Dendritic cell treated with granulocyte-macrophage colony-stimulating factor and Interleukin-4, amounts not matched to agents 40 ng/mL and 50 ng/mL, for 4 days (primary cell): ENCODE measurements around the gene CNOT4.

Experiments used
- H3K27ac Mint-ChIP-seq: one replicate; pipeline ENCODE4 v1.8.0; 2022; ENCODE audit warnings: mild to moderate bottlenecking, mixed read lengths
- H3K27me3 Mint-ChIP-seq: one replicate; pipeline ENCODE4 v1.8.0; 2022; ENCODE audit warnings: mild to moderate bottlenecking, mixed read lengths
- H3K36me3 Mint-ChIP-seq: one replicate; pipeline ENCODE4 v1.8.0; 2022; ENCODE audit warnings: low read depth, mixed read lengths
- H3K4me1 Mint-ChIP-seq: one replicate; pipeline ENCODE4 v1.8.0; 2022; ENCODE audit warnings: low read depth, mixed read lengths
- H3K4me3 Mint-ChIP-seq: one replicate; pipeline ENCODE4 v1.8.0; 2022; ENCODE audit warnings: mild to moderate bottlenecking, moderate library complexity, mixed read lengths
- H3K9me3 Mint-ChIP-seq: one replicate; pipeline ENCODE4 v1.8.0; 2022; ENCODE audit warnings: mixed read lengths
- intact Hi-C: fragments of 100-400 bp; cut with micrococcal nuclease; formaldehyde crosslinking; loops from one replicate; pipeline ENCODE4 v1.15.0; 2022

Gene CNOT4

DNA sequence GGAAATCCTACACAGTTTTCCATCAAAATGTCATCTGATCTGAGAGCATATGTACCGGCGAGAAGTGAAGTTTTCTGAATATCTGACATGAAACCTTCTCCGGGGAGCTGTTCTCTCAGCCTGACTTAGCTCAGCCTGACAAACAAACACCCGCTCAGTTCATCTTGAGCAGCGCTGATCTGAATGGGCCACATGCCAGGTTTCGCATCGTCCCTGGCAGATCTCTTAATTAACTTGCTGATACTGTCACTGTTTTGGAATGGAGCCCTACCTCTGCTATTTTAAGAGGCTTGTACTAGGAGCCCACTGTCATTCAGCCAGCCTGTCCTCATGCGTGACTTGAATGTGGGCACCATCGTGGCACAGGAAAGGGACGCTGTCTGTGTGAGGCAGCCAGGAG lies 167.0 kb downstream of the CNOT4 start:
- no peaks in the 10 kb centered on the region for H3K36me3 Mint-ChIP-seq
- no peak overlapping the region for H3K4me3 Mint-ChIP-seq
- no peak overlapping the region for H3K27ac Mint-ChIP-seq
- no peaks in the 10 kb centered on the region for H3K27me3 Mint-ChIP-seq
- H3K4me1 Mint-ChIP-seq: no peaks in the 10 kb centered on the region
- intact Hi-C loops: no loop called here
- no peaks in the 10 kb centered on the region for H3K9me3 Mint-ChIP-seq

DNA sequence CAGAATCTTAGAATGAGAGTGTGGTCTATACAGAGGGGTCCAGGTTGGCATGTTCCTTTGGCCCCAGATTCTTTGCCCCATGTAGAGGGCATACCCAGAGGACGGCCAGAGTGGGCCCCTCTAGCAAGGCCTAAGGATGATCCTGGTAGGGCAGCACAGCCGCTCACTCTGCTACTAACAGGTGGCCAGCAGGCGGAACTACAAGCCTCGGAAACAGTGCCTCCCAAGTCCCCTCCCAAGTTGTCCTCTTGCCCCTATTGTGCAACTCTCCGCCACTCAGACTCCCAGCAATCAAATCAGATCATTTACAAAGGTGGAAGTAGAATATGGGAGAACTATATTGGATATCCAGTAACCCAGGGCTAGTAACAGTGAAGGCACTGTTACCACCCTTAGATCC lies 168.9 kb downstream of the CNOT4 start:
- Mint-ChIP-seq H3K27ac (no peak overlapping the region), H3K9me3 (no peaks in the 10 kb centered on the region), H3K36me3 (no peaks in the 10 kb centered on the region), H3K4me1 (no peaks in the 10 kb centered on the region), H3K4me3 (no peak overlapping the region), H3K27me3 (no peaks in the 10 kb centered on the region)
- intact Hi-C loops: no loop called here

- Mint-ChIP-seq H3K4me3 (no peak overlapping the region), H3K27ac (no peak overlapping the region), H3K36me3 (no peaks in the 10 kb centered on the region), H3K4me1 (no peaks in the 10 kb centered on the region), H3K9me3 (no peaks in the 10 kb centered on the region), H3K27me3 (no peaks in the 10 kb centered on the region)
- intact Hi-C loops: no loop called here
Measured at GRCh38 chr7:135337977-135338550, 171.8 kb downstream of the CNOT4 start.

DNA sequence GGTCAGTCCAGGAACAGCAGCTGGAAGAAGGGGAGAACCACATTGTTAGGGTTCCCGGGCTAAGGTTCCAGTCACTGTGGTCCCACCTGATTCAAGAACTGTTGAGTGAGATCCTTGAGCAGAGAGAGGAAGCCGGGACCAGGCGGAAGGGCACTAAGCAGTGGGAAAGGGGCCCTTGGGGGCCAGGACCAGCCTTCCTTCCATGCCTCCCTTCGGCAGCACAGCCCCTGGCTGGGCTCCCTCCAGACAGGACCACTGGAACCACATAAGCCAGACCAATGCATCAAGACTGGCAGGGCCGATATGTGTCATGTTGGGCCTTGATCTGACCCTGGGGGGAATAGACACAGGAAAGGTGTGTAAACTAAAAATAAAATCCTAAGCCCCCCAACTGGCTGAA lies 172.4 kb downstream of the CNOT4 start:
- Mint-ChIP-seq H3K36me3 (no peaks in the 10 kb centered on the region), H3K9me3 (no peaks in the 10 kb centered on the region), H3K4me3 (no peak overlapping the region), H3K27me3 (no peaks in the 10 kb centered on the region), H3K27ac (no peak overlapping the region), H3K4me1 (no peaks in the 10 kb centered on the region)
- intact Hi-C loops: no loop called here

GRCh38 chr7:135335628-135336139 lies 174.2 kb downstream of the CNOT4 start:
- intact Hi-C loops: no loop called here
- Mint-ChIP-seq H3K36me3 (no peaks in the 10 kb centered on the region), H3K9me3 (no peaks in the 10 kb centered on the region), H3K27ac (no peak overlapping the region), H3K27me3 (no peaks in the 10 kb centered on the region), H3K4me1 (no peaks in the 10 kb centered on the region), H3K4me3 (no peak overlapping the region)

DNA sequence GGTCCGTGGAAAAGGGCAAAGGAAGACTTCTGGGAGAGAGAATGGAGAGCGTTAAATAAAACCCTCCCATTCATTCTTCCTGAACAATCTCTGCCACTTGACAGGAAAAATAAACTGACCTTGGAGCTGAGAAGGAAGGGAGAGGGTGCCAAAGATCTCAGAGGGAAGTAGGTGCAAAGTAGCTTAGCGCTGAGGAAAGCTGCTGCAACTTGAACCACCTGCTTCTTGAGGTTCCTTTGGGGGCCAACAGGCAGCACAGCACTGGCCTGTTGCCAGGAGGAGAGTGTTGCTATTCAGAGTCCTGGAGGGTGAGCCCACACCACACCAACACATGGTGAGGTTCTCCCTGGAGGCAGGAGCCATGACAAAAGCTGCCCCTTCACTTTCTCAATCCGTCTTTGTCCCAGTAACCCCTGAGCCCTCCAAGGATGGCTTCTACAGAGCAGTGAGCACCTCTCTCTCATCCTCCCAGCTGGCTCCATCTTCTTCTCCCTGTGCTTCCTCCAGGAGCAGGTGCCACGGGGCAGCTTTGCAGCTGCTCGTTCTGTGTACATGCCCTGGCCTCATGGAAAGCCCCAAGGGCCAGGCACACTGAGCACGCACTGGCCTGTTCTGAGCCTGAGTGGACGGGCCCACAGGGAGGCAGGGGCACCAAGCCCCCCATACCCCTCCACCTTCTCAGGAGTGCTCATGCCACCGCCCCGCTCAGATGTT lies 174.9 kb downstream of the CNOT4 start:
- H3K9me3 Mint-ChIP-seq: no peaks in the 10 kb centered on the region
- H3K27me3 Mint-ChIP-seq: no peaks in the 10 kb centered on the region
- no peaks in the 10 kb centered on the region for H3K36me3 Mint-ChIP-seq
- H3K4me3 Mint-ChIP-seq: no peak overlapping the region
- intact Hi-C loops: no loop called here
- H3K4me1 Mint-ChIP-seq: no peaks in the 10 kb centered on the region
- no peak overlapping the region for H3K27ac Mint-ChIP-seq

- H3K9me3 Mint-ChIP-seq: no peaks in the 10 kb centered on the region
- no peaks in the 10 kb centered on the region for H3K36me3 Mint-ChIP-seq
- no peaks in the 10 kb centered on the region for H3K27me3 Mint-ChIP-seq
- no peak overlapping the region for H3K4me3 Mint-ChIP-seq
- H3K4me1 Mint-ChIP-seq: no peaks in the 10 kb centered on the region
- intact Hi-C loops: no loop called here
- no peak overlapping the region for H3K27ac Mint-ChIP-seq
Measured at GRCh38 chr7:135333946-135334345, 176.0 kb downstream of the CNOT4 start.

- no peaks in the 10 kb centered on the region for H3K36me3 Mint-ChIP-seq
- no peaks in the 10 kb centered on the region for H3K9me3 Mint-ChIP-seq
- H3K4me1 Mint-ChIP-seq: no peaks in the 10 kb centered on the region
Measured at GRCh38 chr7:135333200-135333599, 176.7 kb downstream of the CNOT4 start.

DNA sequence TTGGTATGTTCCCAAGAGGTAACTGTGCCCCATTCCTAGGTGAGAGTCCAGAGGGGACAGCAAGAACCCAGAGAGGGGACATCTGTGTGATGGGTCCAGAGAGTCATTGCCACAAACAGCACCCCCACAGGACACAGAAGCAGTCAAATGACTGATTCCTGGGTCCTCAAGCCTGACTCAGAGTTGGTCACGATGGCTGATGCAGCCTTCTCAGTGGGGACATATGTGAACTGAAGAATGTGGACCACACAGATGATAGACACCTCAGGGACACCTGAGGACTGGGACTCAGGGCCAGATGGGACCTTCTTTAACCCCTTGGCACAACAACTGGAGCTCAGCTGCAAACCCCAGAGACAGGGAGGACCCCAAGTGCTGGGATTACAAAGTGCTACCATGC lies 179.8 kb downstream of the CNOT4 start:
- H3K36me3 Mint-ChIP-seq: no peaks in the 10 kb centered on the region
- H3K4me1 Mint-ChIP-seq: no peaks in the 10 kb centered on the region
- H3K27me3 Mint-ChIP-seq: peaks cover 1% of the 10 kb centered on the region
- intact Hi-C loops: no loop called here
- no peak overlapping the region for H3K4me3 Mint-ChIP-seq
- H3K9me3 Mint-ChIP-seq: no peaks in the 10 kb centered on the region
- H3K27ac Mint-ChIP-seq: no peak overlapping the region

More at GRCh38 chr7:135333200-135333599, 176.7 kb downstream of the CNOT4 start:
- intact Hi-C loops: no loop called here
- H3K4me3 Mint-ChIP-seq: no peak overlapping the region
- H3K27ac Mint-ChIP-seq: no peak overlapping the region
- no peaks in the 10 kb centered on the region for H3K27me3 Mint-ChIP-seq

GRCh38 chr7:135328526-135328925 lies 181.4 kb downstream of the CNOT4 start:
- intact Hi-C loops: no loop called here
- H3K36me3 Mint-ChIP-seq: no peaks in the 10 kb centered on the region
- H3K9me3 Mint-ChIP-seq: no peaks in the 10 kb centered on the region
- no peak overlapping the region for H3K27ac Mint-ChIP-seq
- no peaks in the 10 kb centered on the region for H3K4me1 Mint-ChIP-seq
- peaks cover 1% of the 10 kb centered on the region for H3K27me3 Mint-ChIP-seq
- H3K4me3 Mint-ChIP-seq: no peak overlapping the region

GRCh38 chr7:135328053-135328452 lies 181.8 kb downstream of the CNOT4 start:
- Mint-ChIP-seq H3K27me3 (peaks cover 1% of the 10 kb centered on the region), H3K4me1 (no peaks in the 10 kb centered on the region), H3K4me3 (no peak overlapping the region), H3K27ac (no peak overlapping the region), H3K36me3 (no peaks in the 10 kb centered on the region), H3K9me3 (no peaks in the 10 kb centered on the region)
- intact Hi-C loops: no loop called here

- Mint-ChIP-seq H3K27me3 (peaks cover 1% of the 10 kb centered on the region), H3K4me1 (no peaks in the 10 kb centered on the region), H3K9me3 (no peaks in the 10 kb centered on the region), H3K36me3 (no peaks in the 10 kb centered on the region), H3K4me3 (no peak overlapping the region), H3K27ac (no peak overlapping the region)
- intact Hi-C loops: no loop called here
Measured at GRCh38 chr7:135327458-135327857, 182.4 kb downstream of the CNOT4 start.

- H3K36me3 Mint-ChIP-seq: no peaks in the 10 kb centered on the region
- H3K27me3 Mint-ChIP-seq: peaks cover 1% of the 10 kb centered on the region
- no peak overlapping the region for H3K4me3 Mint-ChIP-seq
- H3K9me3 Mint-ChIP-seq: no peaks in the 10 kb centered on the region
- H3K4me1 Mint-ChIP-seq: no peaks in the 10 kb centered on the region
- intact Hi-C loops: no loop called here
- no peak overlapping the region for H3K27ac Mint-ChIP-seq
Measured at GRCh38 chr7:135326636-135327280, 183.1 kb downstream of the CNOT4 start.

DNA sequence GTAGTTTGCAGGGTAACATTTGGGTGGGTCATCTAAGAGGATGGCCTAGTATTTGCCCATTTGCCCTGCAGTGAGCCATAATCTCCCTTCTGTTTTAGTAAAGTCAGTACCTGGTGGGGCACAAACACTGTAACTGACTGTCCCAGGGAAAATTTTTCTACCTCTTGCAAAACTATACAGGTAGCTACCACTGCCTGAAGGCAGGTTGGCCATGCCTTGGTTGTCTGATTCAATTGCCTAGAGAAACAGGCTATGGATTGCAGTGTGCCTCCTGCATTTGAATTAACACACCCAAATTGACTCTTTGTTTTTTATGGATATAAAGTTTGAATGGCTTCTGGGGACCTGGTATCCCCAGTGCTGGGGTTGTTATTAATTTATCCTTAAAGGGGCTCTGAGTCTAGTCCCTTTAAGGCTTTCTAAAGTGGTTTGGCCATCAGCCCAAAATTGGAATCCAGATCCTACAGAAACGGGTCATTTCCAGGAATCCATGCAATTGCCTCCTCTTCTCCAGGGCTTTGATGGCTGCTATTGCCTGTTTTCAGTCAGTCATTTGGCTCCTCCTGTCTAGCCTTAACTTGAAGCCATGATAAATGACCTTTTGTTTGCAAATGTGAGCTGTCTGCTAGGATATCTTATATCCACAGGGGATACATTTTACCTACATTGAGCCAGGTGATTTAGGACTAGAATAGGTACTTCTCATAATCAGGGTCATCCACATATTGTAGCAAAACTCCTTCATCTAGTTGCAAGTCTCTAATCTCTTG lies 187.1 kb downstream of the CNOT4 start:
- Mint-ChIP-seq H3K4me3 (no peak overlapping the region), H3K27me3 (no peaks in the 10 kb centered on the region), H3K4me1 (no peaks in the 10 kb centered on the region), H3K27ac (no peak overlapping the region), H3K36me3 (no peaks in the 10 kb centered on the region), H3K9me3 (no peaks in the 10 kb centered on the region)
- intact Hi-C loops: no loop called here
